K562 (cell line): Measurements from ENCODE around the gene SNIP1. TPM values are rescaled to one million over a fixed set of nuclear protein-coding genes. Genes with fewer than 3 reads are reported as not detected.

Experiments
- DPF2 ChIP-seq: fragments of 450-650 bp; IDR thresholded peaks from 2 replicates; pipeline ENCODE4 v1.6.1; 2016
- GTF2A2 ChIP-seq: IDR thresholded peaks from 2 replicates; pipeline ENCODE4 v1.6.1; 2016; ENCODE audit warnings: mild to moderate bottlenecking, missing genetic modification characterization, missing compliant biosample characterization
- KDM4B ChIP-seq, 2 experiments: fragments of 450-650 bp in 1 of 2; sonication (generic) in 1 of 2; IDR thresholded peaks; 2 replicates each; pipeline ENCODE4 v1.6.1; 2016 to 2017; ENCODE audit warnings: borderline replicate concordance in 2 of 2, antibody characterized with exemption in 1 of 2, low read depth in 1 of 2, mild to moderate bottlenecking in 1 of 2
- KDM5B ChIP-seq: fragments of 200-600 bp; sonication (generic); IDR thresholded peaks from 2 replicates; pipeline ENCODE4 v1.6.1; 2012; ENCODE audit warnings: low read depth, mild to moderate bottlenecking, moderate library complexity, low read length, control low read depth, inconsistent platforms; ENCODE audit not compliant: insufficient replicate concordance
- KLF1 ChIP-seq: fragments of 450-650 bp; IDR thresholded peaks from 2 replicates; pipeline ENCODE4 v1.6.1; 2016; ENCODE audit warnings: missing genetic modification characterization, missing compliant biosample characterization
- MAX ChIP-seq: sonication (generic); formaldehyde crosslinking; IDR thresholded peaks from 2 replicates; pipeline ENCODE4 v1.9.0; 2022; ENCODE audit warnings: mild to moderate bottlenecking, missing genetic modification reagents
- NKRF ChIP-seq: fragments of 450-650 bp; IDR thresholded peaks from 2 replicates; pipeline ENCODE4 v1.6.1; 2016; ENCODE audit warnings: borderline replicate concordance
- PHF8 ChIP-seq: fragments of 200-600 bp; sonication (generic); IDR thresholded peaks from 2 replicates; pipeline ENCODE4 v1.6.1; 2012; ENCODE audit warnings: mixed run types, mild to moderate bottlenecking, inconsistent platforms, low read length, moderate library complexity, borderline replicate concordance
- POLR2B ChIP-seq: fragments of 450-650 bp; IDR thresholded peaks from 2 replicates; pipeline ENCODE4 v1.6.1; 2018; ENCODE audit warnings: low read depth; ENCODE audit not compliant: partially characterized antibody
- PTRF ChIP-seq: fragments of 450-650 bp; IDR thresholded peaks from 2 replicates; pipeline ENCODE4 v1.6.1; 2016; ENCODE audit warnings: mild to moderate bottlenecking, missing genetic modification characterization, missing compliant biosample characterization
- REST ChIP-seq, 2 experiments: fragments of 450-650 bp; formaldehyde crosslinking in 1 of 2; IDR thresholded peaks; 2 replicates each; pipeline versions ENCODE4 v1.4.0 to v1.6.1; 2014 to 2020; ENCODE audit warnings: mild to moderate bottlenecking in 2 of 2, borderline replicate concordance in 1 of 2, low read depth in 1 of 2
- SMARCE1 ChIP-seq: fragments of 450-650 bp; IDR thresholded peaks from 2 replicates; pipeline ENCODE4 v1.7.1; 2016; ENCODE audit warnings: mild to moderate bottlenecking
- ZNF280A ChIP-seq: fragments of 450-650 bp; IDR thresholded peaks from 2 replicates; pipeline ENCODE4 v1.6.1; 2018; ENCODE audit warnings: mild to moderate bottlenecking, low read depth; ENCODE audit not compliant: partially characterized antibody
- ZZZ3 ChIP-seq: fragments of 450-650 bp; IDR thresholded peaks from 2 replicates; pipeline ENCODE4 v1.6.1; 2016; ENCODE audit warnings: antibody characterized with exemption, mild to moderate bottlenecking, moderate library complexity
- polyA plus RNA-seq, 8 experiments: library from polyadenylated mRNA; depleted of rRNA in 4 of 8; stranded (reverse) in 5 of 8; unstranded in 3 of 8; fragments of >200 nt; fragmentation: Nextera tagmentation in 2 of 8; fragmentation: Illumina TruSeq in 1 of 8; extraction: Ambion mirVana in 2 of 8; extraction: Trizol in 1 of 8; gene quantifications; 2 replicates each; pipeline versions ENCODE4 v1.2.1 to v1.2.3, GENCODE V29; 2011 to 2014; ENCODE audit warnings: inconsistent platforms in 1 of 8, missing spikeins in 1 of 8
- total RNA-seq, 7 experiments: library from RNA; depleted of rRNA in 6 of 7; stranded (reverse); fragments of >200 nt in 6 of 7; fragmentation: Illumina TruSeq in 2 of 7; extraction: Trizol in 2 of 7; gene quantifications; 2 replicates each; pipeline versions ENCODE4 v1.2.1 to v1.2.3, GENCODE V29; 2011 to 2021; ENCODE audit warnings: low replicate concordance in 1 of 7

Gene SNIP1
- total and polyA plus RNA-seq, 9 of the 15 experiments (the other 6 are each of a cell fraction or from before 2014, with no cell fraction given), result 2.9 to 25.9 (median 14.6) TPM

- TF ChIP-seq REST (IDR thresholded peaks at IDR 0.05; ENCODE audit: borderline replicate concordance) (peak; percentile 48), REST (CRISPR knock-in tag; IDR thresholded peaks at IDR 0.05; ENCODE audit: low read depth) (peak; percentile 81; the same call in 1 of the 2 replicates), NKRF (peak; percentile 100), SMARCE1 (peak; percentile 27; the same call in 1 of the 2 replicates), ZNF280A (peak; percentile 11), GTF2A2 (tag) (no peak), PHF8 (peak; percentile 96), KDM4B (IDR thresholded peaks at IDR 0.05; ENCODE audit: borderline replicate concordance in 2 of 2, low read depth in 1 of 2) (peak in 1 of 2 experiments; percentile 84; a peak in 1 of 4 replicates), KDM5B (peak; percentile 96), MAX (CRISPR knock-in tag) (peak; percentile 97), POLR2B (peak; percentile 93), KLF1 (tag) (peak; percentile 53), ZZZ3 (no peak), DPF2 (0 out of 2 replicates have a peak, but pooled peaks have one; percentile 10), PTRF (tag) (no peak)
Observed at GRCh38 chr1:37595440-37596181, 41.5 kb upstream of the SNIP1 start, which contains the start of gene GNL2 (continued).
